OCI-LY3 (cell line): Measurements from ENCODE around the gene PPP1R14D.

ENCODE experiments used
- CTCF ChIP-seq: fragments of 200-600, 300-600 bp; sonication (generic); IDR thresholded peaks from 2 replicates; pipeline ENCODE4 v1.5.1; 2014; ENCODE audit warnings: antibody characterized with exemption, low read length, low read depth
- EZH2phosphoT487 ChIP-seq: fragments of 200-600 bp; shearing (Covaris generic); IDR thresholded peaks from 2 replicates; pipeline ENCODE4 v1.6.1; 2018; ENCODE audit warnings: antibody characterized with exemption, mixed run types, low read depth

GRCh38 chr15:40830884-40831283 lies 2.4 kb upstream of the PPP1R14D start:
- no peak for TF ChIP-seq EZH2phosphoT487
- no peak for TF ChIP-seq CTCF
